Motor neuron (in vitro differentiated cells): ENCODE data around the gene SIPA1L2. TPM values are rescaled to one million over a fixed set of nuclear protein-coding genes. Genes with fewer than 3 reads are reported as not detected.
A peak's percentile ranks its signal among the peaks of the same experiment; 100 is the strongest.

Experiments used
- ATAC-seq, 8 experiments: fragments of 200-7000 bp; cut with Tn5 transposase; replicated peaks in 6 of 8; 2 replicates each; pipeline ENCODE4 v1.8.0; 2021; ENCODE audit warnings: mild to moderate bottlenecking in 8 of 8, moderate library complexity in 8 of 8
- H3K27ac ChIP-seq, 2 donors: fragments of 250-450 bp; sonication (Bioruptor Pico); 2 replicates each; pipeline ENCODE4 v1.9.0; 2021; ENCODE audit warnings: antibody characterized with exemption in 2 of 2, mild to moderate bottlenecking in 2 of 2, moderate library complexity in 1 of 2
- H3K4me1 ChIP-seq, 2 donors: fragments of 250-450 bp; sonication (Bioruptor Pico); replicated peaks in 1 of 2; 2 replicates each; pipeline ENCODE4 v1.6.1; 2021; ENCODE audit warnings: antibody characterized with exemption in 2 of 2, mild to moderate bottlenecking in 2 of 2, moderate library complexity in 1 of 2
- H3K4me3 ChIP-seq, 5 donors: fragments of 250-450 bp; sonication (Bioruptor Pico); 2 replicates each; pipeline ENCODE4 v1.9.0; 2021; ENCODE audit warnings: antibody characterized with exemption in 5 of 5, mild to moderate bottlenecking in 5 of 5, moderate library complexity in 4 of 5
- WGBS, 10 experiments: fragments of 450-650 bp; shearing (Covaris generic); methylation state at CpG; one replicate each; pipeline ENCODE4 v1.0.0; 2022; 5-methylcytosine and 5-hydroxymethylcytosine counted together
- in situ Hi-C, 9 experiments: fragments of 400-800 bp; cut with MboI; loops; one replicate each; pipeline ENCODE4 v1.15.0; 2021; ENCODE audit warnings: low sequenced_read_pairs in 9 of 9, low pct_unique_long_range_greater_than_20kb in 2 of 9; ENCODE audit not compliant: unreplicated experiment in 9 of 9
- total RNA-seq, 8 experiments: library from RNA; unstranded; fragments of 300-600 nt; gene quantifications; 2 replicates each; pipeline versions ENCODE4 v1.2.3 to v1.2.4, GENCODE V29; 2022

The SIPA1L2 gene
- 10 to 100 TPM; 14.3 to 86.1 (median 32.9) TPM for total RNA-seq

DNA sequence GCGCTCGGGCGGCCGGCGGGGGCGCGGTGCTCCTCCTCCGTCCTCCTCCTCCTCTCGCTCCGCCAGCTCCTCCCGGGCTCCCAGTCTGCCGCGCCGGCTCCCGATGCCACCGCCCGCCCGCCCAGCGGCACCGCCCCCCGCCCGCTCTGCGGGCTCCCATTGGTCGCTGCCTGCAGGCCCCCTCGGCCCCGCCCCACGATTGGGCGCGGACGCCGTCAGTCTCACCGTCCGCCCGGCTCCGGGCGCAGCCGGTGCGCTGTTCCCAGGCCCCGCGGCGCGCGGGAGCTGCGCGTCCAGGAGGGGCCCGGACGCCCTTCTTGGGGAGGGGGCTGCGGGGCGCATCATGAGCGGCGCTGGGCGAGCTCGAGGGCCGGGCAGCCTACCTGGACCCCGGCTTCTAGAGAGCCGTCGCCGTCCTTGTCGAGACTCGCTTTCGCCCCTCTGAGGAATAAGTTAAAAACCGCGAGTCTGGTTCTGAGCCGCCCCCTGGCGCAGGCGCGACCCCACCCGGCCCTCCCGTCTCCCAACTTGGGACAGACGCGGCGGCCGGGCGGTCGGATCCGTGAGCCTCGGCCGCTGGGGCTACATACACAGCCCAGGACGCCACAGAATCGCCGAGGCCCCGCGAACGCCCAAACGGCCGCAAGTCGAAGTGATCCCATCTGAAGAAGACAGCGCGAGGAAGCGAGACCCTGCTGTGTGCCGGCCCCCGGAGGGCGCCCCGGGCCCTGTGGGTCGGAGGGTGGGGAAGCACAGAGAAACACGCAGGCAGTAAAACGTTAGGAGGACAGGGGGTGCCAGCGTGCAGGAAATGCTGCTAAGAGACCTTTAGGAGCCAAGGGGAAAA lies at the start of gene SIPA1L2:
Gene SIPA1L2, minus strand, starts transcription at position 87 of the 847 bp plus-strand sequence. CDS start 114,794 bp downstream, outside the sequence.
- peak within 1 kb of the TSS; percentile 35 to 81 for H3K27ac ChIP-seq
- 0% methylated on average over 1 to 23 of the region's 98 CpGs; no CpG with 5 or more reads in 5 of the 10 experiments for WGBS, 10 experiments
- peaks cover 21 to 22% of the 10 kb centered on the region in 2 donors for H3K4me1 ChIP-seq
- ATAC-seq: peak; percentile 89 to 93 (median 92)
- peak within 1 kb of the TSS; percentile 56 to 82 (median 60) for H3K4me3 ChIP-seq
- in situ Hi-C loops: loop anchor here (10.0 to 25.0 kb wide), 8 partner anchors 307 to 1268 kb away; partner anchors contain the start of gene NTPCR (in 4 of the 9)

GRCh38 chr1:232678185-232678886 lies 48.4 kb upstream of the SIPA1L2 start:
- WGBS, 10 experiments: 47 to 100% (median 82%) methylated on average over 2 to 8 of the region's 9 CpGs
- Histone ChIP-seq H3K4me3 (no peak overlapping the region), H3K4me1 (no peaks in the 10 kb centered on the region), H3K27ac (no peak overlapping the region)
- ATAC-seq: no peak
- in situ Hi-C loops: no loop called here

GRCh38 chr1:232676307-232676706 lies 46.4 kb upstream of the SIPA1L2 start:
- in situ Hi-C loops: no loop called here
- Histone ChIP-seq H3K27ac (no peak overlapping the region), H3K4me1 (no peaks in the 10 kb centered on the region), H3K4me3 (no peak overlapping the region)
- 29 to 95% (median 85%) methylated on average over 1 to 2 of the region's 2 CpGs; no CpG with 5 or more reads in 3 of the 10 experiments for WGBS, 10 experiments
- ATAC-seq: no peak

DNA sequence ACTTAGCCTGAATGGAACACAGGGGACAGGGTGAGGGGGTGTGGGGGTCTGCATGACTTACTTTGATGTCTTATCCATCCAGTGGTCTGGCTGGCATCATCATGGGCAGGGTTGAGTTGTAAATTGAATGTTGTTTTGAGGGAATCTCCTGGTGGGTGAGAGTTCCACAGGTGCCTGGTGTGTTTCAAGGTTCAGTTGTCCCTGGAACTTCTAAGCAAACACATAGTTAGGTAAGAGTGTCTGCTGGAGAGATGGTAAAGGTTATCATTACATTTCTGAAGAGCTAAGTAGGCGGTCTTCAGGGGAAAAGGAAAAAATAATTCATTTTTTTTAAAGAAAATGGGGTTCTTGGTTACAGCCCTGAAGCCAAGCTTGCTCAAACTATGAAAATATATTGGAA lies 46.0 kb upstream of the SIPA1L2 start:
- in situ Hi-C loops: no loop called here
- WGBS, 10 experiments: 17 to 80% (median 75%) methylated on average over 1 of the region's 1 CpG; no CpG with 5 or more reads in 2 of the 10 experiments
- H3K4me3 ChIP-seq: no peak overlapping the region
- ATAC-seq: no peak
- H3K4me1 ChIP-seq: no peaks in the 10 kb centered on the region
- no peak overlapping the region for H3K27ac ChIP-seq

- Histone ChIP-seq H3K4me1 (peaks cover 0 to 3% of the 10 kb centered on the region in 2 donors), H3K4me3 (no peak overlapping the region), H3K27ac (no peak overlapping the region)
- no peak for ATAC-seq
- 20 to 90% (median 73%) methylated on average over 1 to 4 of the region's 5 CpGs; no CpG with 5 or more reads in 1 of the 10 experiments for WGBS, 10 experiments
- in situ Hi-C loops: no loop called here
These were observed 45.3 kb upstream of the SIPA1L2 start for GRCh38 chr1:232675260-232675659.

- in situ Hi-C loops: no loop called here
- no peak for ATAC-seq
- WGBS, 10 experiments: 67 to 91% (median 80%) methylated on average over 1 to 6 of the region's 6 CpGs; no CpG with 5 or more reads in 2 of the 10 experiments
- Histone ChIP-seq H3K4me3 (no peak overlapping the region), H3K4me1 (peaks cover 0 to 3% of the 10 kb centered on the region in 2 donors), H3K27ac (no peak overlapping the region)
These were observed 43.3 kb upstream of the SIPA1L2 start for GRCh38 chr1:232673256-232673655.

DNA sequence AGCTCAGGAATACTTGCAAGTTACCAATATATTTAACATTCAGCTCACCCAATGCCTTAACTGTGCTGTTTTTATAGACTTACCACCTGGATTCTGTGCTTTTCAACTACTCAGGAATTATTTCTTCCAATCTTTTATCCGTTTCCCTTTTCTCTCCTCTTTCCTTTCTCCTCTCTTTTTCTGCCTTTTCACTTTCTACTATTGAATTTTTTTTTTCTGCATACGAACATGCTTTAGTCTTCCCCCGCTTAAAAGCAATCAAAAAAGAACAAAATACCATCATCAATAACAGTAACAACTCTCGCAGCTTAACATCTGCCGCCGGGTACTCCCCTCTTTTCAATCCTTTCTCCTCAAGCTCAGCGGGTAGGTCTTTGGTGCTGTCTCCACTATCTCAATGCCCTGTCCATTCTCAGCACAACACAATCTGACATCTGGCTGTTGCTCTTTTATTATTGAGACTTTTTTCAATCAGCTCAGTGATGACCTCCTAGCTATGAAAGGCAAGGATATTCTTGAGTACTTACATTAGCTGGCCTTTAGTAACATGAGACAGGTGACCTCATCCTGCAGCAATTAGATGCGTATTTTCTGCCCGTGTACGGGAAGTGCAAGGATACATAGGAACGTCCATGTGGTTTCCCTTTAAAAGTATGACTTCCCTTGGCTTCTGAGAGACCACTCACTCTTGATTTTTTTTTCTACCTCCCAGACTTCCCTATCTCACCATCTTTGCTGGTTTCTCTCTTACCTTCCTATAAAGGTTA lies 40.2 kb upstream of the SIPA1L2 start:
- Histone ChIP-seq H3K4me3 (no peak overlapping the region), H3K27ac (no peak overlapping the region), H3K4me1 (peaks cover 0 to 3% of the 10 kb centered on the region in 2 donors)
- in situ Hi-C loops: no loop called here
- WGBS, 10 experiments: 56 to 87% (median 69%) methylated on average over 2 to 11 of the region's 11 CpGs
- peak in 7 of 8 experiments; percentile 33 to 100 (median 96) for ATAC-seq

GRCh38 chr1:232667778-232668165 lies 37.8 kb upstream of the SIPA1L2 start:
- H3K4me1 ChIP-seq: peaks cover 0 to 3% of the 10 kb centered on the region in 2 donors
- 11 to 93% (median 54%) methylated on average over 1 to 4 of the region's 4 CpGs for WGBS, 10 experiments
- ATAC-seq: peak in 2 of 8 experiments; percentile 45 to 64
- in situ Hi-C loops: no loop called here
- H3K4me3 ChIP-seq: no peak overlapping the region
- no peak overlapping the region for H3K27ac ChIP-seq

- Histone ChIP-seq H3K27ac (no peak overlapping the region), H3K4me3 (no peak overlapping the region), H3K4me1 (peaks cover 2 to 3% of the 10 kb centered on the region in 2 donors)
- WGBS, 10 experiments: 13 to 100% (median 85%) methylated on average over 1 to 3 of the region's 3 CpGs
- peak in 2 of 8 experiments; percentile 62 to 68 for ATAC-seq
- in situ Hi-C loops: no loop called here
These were observed 37.3 kb upstream of the SIPA1L2 start for GRCh38 chr1:232667094-232667777.

GRCh38 chr1:232664844-232665777 lies 35.2 kb upstream of the SIPA1L2 start:
- H3K4me3 ChIP-seq: no peak overlapping the region
- H3K4me1 ChIP-seq: peaks cover 0 to 10% of the 10 kb centered on the region in 2 donors
- 55 to 100% (median 89%) methylated on average over 2 to 3 of the region's 3 CpGs for WGBS, 10 experiments
- no peak for ATAC-seq
- H3K27ac ChIP-seq: no peak overlapping the region
- in situ Hi-C loops: no loop called here

DNA sequence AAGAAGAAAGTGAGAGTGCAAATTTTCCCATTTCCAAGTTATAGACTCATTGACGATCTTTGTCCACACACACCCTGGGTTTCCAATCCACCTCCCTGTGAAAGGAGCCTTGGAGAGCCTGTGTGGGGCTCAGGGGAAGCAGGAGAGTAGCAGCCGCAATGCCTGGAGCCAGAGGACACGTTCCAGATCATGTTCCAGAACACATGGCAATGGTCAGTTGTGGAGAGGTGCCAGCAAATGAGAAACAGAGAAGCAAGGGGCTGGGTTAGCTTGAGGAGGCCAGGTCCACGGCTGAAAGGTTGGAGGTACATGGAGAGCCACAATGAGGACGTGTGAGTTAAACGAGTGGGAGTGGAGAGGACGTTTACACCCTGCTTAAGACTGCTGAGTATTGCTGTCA lies 33.0 kb upstream of the SIPA1L2 start:
- peak in 1 of 8 experiments; percentile 62 for ATAC-seq
- WGBS, 10 experiments: 3 to 82% (median 74%) methylated on average over 1 to 7 of the region's 7 CpGs; no CpG with 5 or more reads in 1 of the 10 experiments
- H3K4me3 ChIP-seq: no peak overlapping the region
- peaks cover 0 to 19% of the 10 kb centered on the region in 2 donors for H3K4me1 ChIP-seq
- H3K27ac ChIP-seq: no peak overlapping the region
- in situ Hi-C loops: no loop called here
